Kidney (tissue), 14 donors: ENCODE data around the gene DNASE1L1. TPM values are rescaled to one million over a fixed set of nuclear protein-coding genes. Genes with fewer than 3 reads are reported as not detected.
A peak's percentile ranks its signal among the peaks of the same experiment; 100 is the strongest.

ENCODE experiments used
- DNase-seq, 5 donors: peaks; one replicate each; pipeline ENCODE4 v3.0.0-alpha.2; 2013 to 2020
- FAIRE-seq: peaks from 2 replicates; lab custom pipeline; 2012; peaks lifted over from hg19 to GRCh38; lab: Jason Lieb, UNC
- H3K27ac ChIP-seq, 2 donors: one replicate each; pipeline ENCODE4 v1.7.0; 2013; ENCODE audit warnings: low read depth in 2 of 2, low read length in 2 of 2, inconsistent platforms in 1 of 2
- H3K27me3 ChIP-seq: one replicate; pipeline ENCODE4 v1.7.1; 2013; ENCODE audit warnings: low read length, inconsistent platforms; ENCODE audit not compliant: control insufficient read depth, insufficient read depth
- H3K36me3 ChIP-seq, 3 donors: one replicate each; pipeline versions ENCODE4 v1.7.0 to v1.7.1; 2013; ENCODE audit warnings: low read length in 3 of 3, control low read depth in 1 of 3, inconsistent platforms in 1 of 3; ENCODE audit not compliant: insufficient read depth in 3 of 3, control insufficient read depth in 2 of 3
- H3K4me1 ChIP-seq, 3 donors: one replicate each; pipeline versions ENCODE4 v1.7.0 to v1.7.1; 2013; ENCODE audit warnings: low read length in 3 of 3, inconsistent platforms in 1 of 3, low read depth in 1 of 3; ENCODE audit not compliant: control insufficient read depth in 2 of 3, insufficient read depth in 2 of 3
- H3K4me3 ChIP-seq, 3 donors: one replicate each; pipeline versions ENCODE4 v1.7.0 to v1.8.1; 2013; ENCODE audit warnings: low read length in 3 of 3, control low read depth in 1 of 3, inconsistent platforms in 1 of 3
- H3K9ac ChIP-seq, 3 donors: one replicate each; pipeline versions ENCODE4 v1.7.0 to v1.7.1; 2013; ENCODE audit warnings: low read length in 3 of 3, control low read depth in 1 of 3, inconsistent platforms in 1 of 3
- H3K9me3 ChIP-seq, 3 donors: one replicate each; pipeline versions ENCODE4 v1.7.0 to v1.7.1; 2013; ENCODE audit warnings: low read length in 3 of 3, control low read depth in 1 of 3, inconsistent platforms in 1 of 3; ENCODE audit not compliant: control insufficient read depth in 2 of 3, insufficient read depth in 1 of 3
- intact Hi-C: fragments of 100-400 bp; cut with DNase I; formaldehyde crosslinking; loops from one replicate; pipeline ENCODE4 v1.11.1; 2022
- polyA plus RNA-seq: library from polyadenylated mRNA; stranded (reverse); fragments of 350-450 nt; fragmentation: Illumina TruSeq; extraction: RNeasy Lipid Tissue Mini Kit (QIAGEN cat#74804); gene quantifications from one replicate; pipeline ENCODE4 v1.2.3, GENCODE V29; 2014; ENCODE audit warnings: low read depth, low replicate concordance; ENCODE audit not compliant: insufficient read depth
- total RNA-seq: library from RNA; stranded (reverse); fragmentation: NEBNext Ultra II Directional; extraction: Animal tissue kit (Norgen Biotek cat#: 25700); gene quantifications from one replicate; pipeline ENCODE4 v1.2.1, GENCODE V29; 2021
- TF ChIP-seq, protein P1 (sequence below): IDR thresholded peaks from 3 replicates; pipeline ENCODE4 v1.5.1; 2012; ENCODE audit warnings: mild to moderate bottlenecking, moderate library complexity, borderline replicate concordance; ENCODE audit not compliant: insufficient read depth; ENCODE audit errors: extremely low read depth
- donor health status: control.
- donor health status: control.
- donor health status: control.
- donor health status: control.
- donor health status: control.
- donor health status: DM: yes; HTN: yes; CAD: no.
- donor health status: Normal renal cell carcinoma (clear cell type).

Gene DNASE1L1
- total and polyA plus RNA-seq, 2 donors from 2014 or later, result 28.0 to 33.8 TPM

- peaks cover 0 to 9% (median 0%) of the 10 kb centered on the region in 3 donors for H3K4me1 ChIP-seq
- no peak for FAIRE-seq
- TF ChIP-seq, protein P1, sequence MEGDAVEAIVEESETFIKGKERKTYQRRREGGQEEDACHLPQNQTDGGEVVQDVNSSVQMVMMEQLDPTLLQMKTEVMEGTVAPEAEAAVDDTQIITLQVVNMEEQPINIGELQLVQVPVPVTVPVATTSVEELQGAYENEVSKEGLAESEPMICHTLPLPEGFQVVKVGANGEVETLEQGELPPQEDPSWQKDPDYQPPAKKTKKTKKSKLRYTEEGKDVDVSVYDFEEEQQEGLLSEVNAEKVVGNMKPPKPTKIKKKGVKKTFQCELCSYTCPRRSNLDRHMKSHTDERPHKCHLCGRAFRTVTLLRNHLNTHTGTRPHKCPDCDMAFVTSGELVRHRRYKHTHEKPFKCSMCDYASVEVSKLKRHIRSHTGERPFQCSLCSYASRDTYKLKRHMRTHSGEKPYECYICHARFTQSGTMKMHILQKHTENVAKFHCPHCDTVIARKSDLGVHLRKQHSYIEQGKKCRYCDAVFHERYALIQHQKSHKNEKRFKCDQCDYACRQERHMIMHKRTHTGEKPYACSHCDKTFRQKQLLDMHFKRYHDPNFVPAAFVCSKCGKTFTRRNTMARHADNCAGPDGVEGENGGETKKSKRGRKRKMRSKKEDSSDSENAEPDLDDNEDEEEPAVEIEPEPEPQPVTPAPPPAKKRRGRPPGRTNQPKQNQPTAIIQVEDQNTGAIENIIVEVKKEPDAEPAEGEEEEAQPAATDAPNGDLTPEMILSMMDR, result peak; percentile 35
- intact Hi-C loops, result no loop called here
- H3K9ac ChIP-seq, result peak overlapping the region in 2 of 3 donors; percentile 55 to 71
- no peaks in the 10 kb centered on the region for H3K27me3 ChIP-seq
- DNase-seq, result peak; percentile 72 to 90 (median 81)
- H3K4me3 ChIP-seq, result peak overlapping the region; percentile 36 to 61 (median 48)
- no peaks in the 10 kb centered on the region for H3K36me3 ChIP-seq
- peak overlapping the region; percentile 71 to 80 for H3K27ac ChIP-seq
- H3K9me3 ChIP-seq, result no peaks in the 10 kb centered on the region
Measured at GRCh38 chrX:154373340-154374306, 35.4 kb downstream of the DNASE1L1 start.

- H3K27me3 ChIP-seq, result no peaks in the 10 kb centered on the region
- FAIRE-seq, result no peak
- intact Hi-C loops, result no loop called here
- TF ChIP-seq, protein P1, result no peak
- no peak overlapping the region for H3K27ac ChIP-seq
- H3K36me3 ChIP-seq, result no peaks in the 10 kb centered on the region
- H3K4me3 ChIP-seq, result no peak overlapping the region
- H3K9me3 ChIP-seq, result no peaks in the 10 kb centered on the region
- H3K9ac ChIP-seq, result no peak overlapping the region
- H3K4me1 ChIP-seq, result peaks cover 0 to 13% (median 0%) of the 10 kb centered on the region in 3 donors
- DNase-seq, result peak in 2 of 5 donors; percentile 23 to 85
Measured at GRCh38 chrX:154372612-154373022, 36.4 kb downstream of the DNASE1L1 start.

- Histone ChIP-seq H3K9ac (no peak overlapping the region), H3K4me3 (peak overlapping the region in 1 of 3 donors; percentile 44), H3K27ac (peak overlapping the region; percentile 37 to 51), H3K4me1 (peaks cover 0 to 13% (median 0%) of the 10 kb centered on the region in 3 donors), H3K36me3 (peaks cover 0 to 7% (median 0%) of the 10 kb centered on the region in 3 donors), H3K27me3 (no peaks in the 10 kb centered on the region), H3K9me3 (no peaks in the 10 kb centered on the region)
- no peak for FAIRE-seq
- intact Hi-C loops, result no loop called here
- DNase-seq, result peak in 3 of 5 donors; percentile 20 to 83 (median 59)
- TF ChIP-seq, protein P1, result no peak
Measured at GRCh38 chrX:154371789-154372300, 37.2 kb downstream of the DNASE1L1 start.
